ENCODE measurements around the gene DOK5. TPM values are rescaled to one million over a fixed set of nuclear protein-coding genes. Genes with fewer than 3 reads are reported as not detected.

DOK5 gene
- total and polyA plus RNA-seq, 2 of the 4 experiments (the other 2 are of a cell fraction) = 2.8 to 3.9 TPM

- no peak overlapping the region for H2BK5ac ChIP-seq (ENCODE audit: low read depth, low read length, poor library complexity, severe bottlenecking)
- DNase-seq (no peak), ATAC-seq (ENCODE audit: low read depth) (no peak)
- no peak overlapping the region for H4K91ac ChIP-seq (ENCODE audit: insufficient read depth, low read depth, low read length)
- no peaks in the 10 kb centered on the region for H3K9me1 ChIP-seq (ENCODE audit: insufficient read depth, low read length)
- TF ChIP-seq MAFK (IDR thresholded peaks at IDR 0.05; ENCODE audit: low read depth, low read length) (no peak), ELK1 (IDR thresholded peaks at IDR 0.05; ENCODE audit: borderline replicate concordance, low read depth, low read length) (no peak), CHD1 (IDR thresholded peaks at IDR 0.05; ENCODE audit: low read depth, low read length) (no peak), SMC3 (IDR thresholded peaks at IDR 0.05; ENCODE audit: low read depth, low read length) (no peak), BHLHE40 (IDR thresholded peaks at IDR 0.05; ENCODE audit: low read depth, low read length) (no peak), FOS (IDR thresholded peaks at IDR 0.05; ENCODE audit: low read depth, low read length) (no peak), RFX5 (IDR thresholded peaks at IDR 0.05; ENCODE audit: low read depth, low read length) (no peak), MXI1 (IDR thresholded peaks at IDR 0.05; ENCODE audit: borderline replicate concordance, low read depth, low read length) (no peak), POLR2A (IDR thresholded peaks at IDR 0.05; ENCODE audit: low read depth, low read length) (no peak), RAD21 (IDR thresholded peaks at IDR 0.05; ENCODE audit: low read length) (no peak), MAZ (IDR thresholded peaks at IDR 0.05; ENCODE audit: borderline replicate concordance, low read depth, low read length) (no peak), RCOR1 (IDR thresholded peaks at IDR 0.05; ENCODE audit: insufficient replicate concordance, low read length) (no peak)
- CTCF ChIA-PET = no interaction called here
- no peak overlapping the region for H3K14ac ChIP-seq (replicated peaks; ENCODE audit: low read depth, low read length)
- H3K56ac ChIP-seq (ENCODE audit: extremely low read depth, insufficient read depth, low read length) = no peak overlapping the region
- intact Hi-C loops (cut with micrococcal nuclease) (loop anchor here (5.0 to 10.0 kb wide), 2 partner anchors 168 to 254 kb away; no protein-coding TSS in a partner anchor), dilution Hi-C loops (cut with HindIII; ENCODE audit: low sequenced_read_pairs, unreplicated experiment) (no loop called here), in situ Hi-C loops (cut with MboI; ENCODE audit: low sequenced_read_pairs) (no loop called here)
- no peaks in the 10 kb centered on the region for H3K4me1 ChIP-seq (ENCODE audit: control insufficient read depth, insufficient read depth, low read length)
- H3K4me3 ChIP-seq (ENCODE audit: insufficient read depth, low read depth, low read length) = peak overlapping the region; percentile 67
- no TSS peak for BruUV-seq (replicated peaks)
- no peaks in the 10 kb centered on the region for H3K9me3 ChIP-seq (ENCODE audit: control insufficient read depth, insufficient read depth, low read length)
- no peaks in the 10 kb centered on the region for H4K20me1 ChIP-seq (ENCODE audit: insufficient read depth, low read length)
- H2AK9ac ChIP-seq (replicated peaks; ENCODE audit: low read depth, low read length, poor library complexity) = no peak overlapping the region
- WGBS, 2 experiments (ENCODE audit: extremely low coverage in 2 of 2, insufficient read length in 1 of 2) = 0% methylated on average over 2 of the region's 32 CpGs; no CpG with 5 or more reads in 1 of the 2 experiments
- H3K18ac ChIP-seq (ENCODE audit: low read depth, low read length) = no peak overlapping the region
- no peak overlapping the region for H3K4ac ChIP-seq (ENCODE audit: low read depth, low read length)
- H2BK15ac ChIP-seq (ENCODE audit: low read depth, low read length) = no peak overlapping the region
- no peak overlapping the region for H3K27ac ChIP-seq (ENCODE audit: insufficient read depth, low read length)
- no peaks in the 10 kb centered on the region for H3K36me3 ChIP-seq (ENCODE audit: control insufficient read depth, insufficient read depth, low read length)
- H3K23ac ChIP-seq (ENCODE audit: low read depth, low read length) = no peak overlapping the region
- no peak overlapping the region for H4K8ac ChIP-seq (ENCODE audit: low read depth in 2 of 2, low read length in 2 of 2)
- H4K5ac ChIP-seq (ENCODE audit: low read depth, low read length) = no peak overlapping the region
- peak overlapping the region; percentile 36 for H2AFZ ChIP-seq (replicated peaks; ENCODE audit: low read length, poor library complexity)
- no peak overlapping the region for H2BK120ac ChIP-seq (ENCODE audit: low read depth, low read length)
- H3K27me3 ChIP-seq (ENCODE audit: control insufficient read depth, insufficient read depth, low read length) = peaks cover 10% of the 10 kb centered on the region
- POLR2A ChIA-PET (ENCODE audit: unreplicated experiment) = no interaction called here
- peak overlapping the region; percentile 81; the same call in 1 of the 2 replicates for H3K4me2 ChIP-seq (ENCODE audit: low read depth, low read length)
- H3K79me1 ChIP-seq (ENCODE audit: low read depth in 1 of 2, low read length in 2 of 2) = no peaks in the 10 kb centered on the region
- H2AK5ac ChIP-seq (ENCODE audit: low read depth, low read length) = no peak overlapping the region
- peak overlapping the region; percentile 49; the same call in 1 of the 2 replicates for H3K9ac ChIP-seq (ENCODE audit: low read depth, low read length)
- no peak overlapping the region for H2BK20ac ChIP-seq (ENCODE audit: low read depth, low read length)
Observed at GRCh38 chr20:54476169-54477009, 996 bp downstream of the DOK5 start.
